DMS53 treated with DMSO at 0.1 percent for 48 hours (cell line): Measurements from ENCODE around the gene VRTN.

Source experiments
- DNase-seq: peaks from one replicate; lab custom pipeline; 2025; ENCODE audit not compliant: unreplicated experiment; lab: John Stamatoyannopoulos, UW

VRTN gene

GRCh38 chr14:74392616-74393570 is 44.6 kb downstream of the VRTN start:
- no peak for DNase-seq

GRCh38 chr14:74394549-74394948 is 46.3 kb downstream of the VRTN start:
- no peak for DNase-seq

- no peak for DNase-seq
Observed at GRCh38 chr14:74395094-74395493, 46.8 kb downstream of the VRTN start.

GRCh38 chr14:74400031-74400685 is 51.9 kb downstream of the VRTN start:
- DNase-seq: no peak

GRCh38 chr14:74400919-74401503 is 52.7 kb downstream of the VRTN start:
- no peak for DNase-seq

- no peak for DNase-seq
Observed at GRCh38 chr14:74401504-74402241, 53.4 kb downstream of the VRTN start.

GRCh38 chr14:74402401-74403251 is 54.4 kb downstream of the VRTN start:
- no peak for DNase-seq

- no peak for DNase-seq
Observed at GRCh38 chr14:74403619-74404417, 55.5 kb downstream of the VRTN start.

GRCh38 chr14:74404435-74404834 is 56.2 kb downstream of the VRTN start:
- no peak for DNase-seq

- no peak for DNase-seq
Observed at GRCh38 chr14:74405663-74406062, 57.4 kb downstream of the VRTN start.

- no peak for DNase-seq
Observed at GRCh38 chr14:74407021-74407800, 58.9 kb downstream of the VRTN start.

- no peak for DNase-seq
Observed at GRCh38 chr14:74407801-74408154, 59.5 kb downstream of the VRTN start.

- DNase-seq: no peak
Observed at GRCh38 chr14:74408870-74409269, 60.6 kb downstream of the VRTN start.

GRCh38 chr14:74409441-74409840 is 61.2 kb downstream of the VRTN start:
- no peak for DNase-seq
